Caco-2 (cell line): Measurements from ENCODE around the gene RALGPS1. TPM values are rescaled to one million over a fixed set of nuclear protein-coding genes. Genes with fewer than 3 reads are reported as not detected.

Source experiments
- BruUV-seq: library from RNA; stranded (reverse); fragments of 400-500 nt; replicated peaks from 2 replicates; lab custom pipeline; 2021; lab: Mats Ljungman, UMichigan
- CTCF ChIA-PET: fragments of 300-600 bp; sonication (Branson Sonifier 250); formaldehyde crosslinking; loops from one replicate; lab custom pipeline; 2022; ENCODE audit warnings: antibody characterized with exemption; lab: Charles Lee
- POLR2A ChIA-PET: fragments of 300-600 bp; sonication (Branson Sonifier 250); formaldehyde crosslinking; loops from one replicate; lab custom pipeline; 2022; ENCODE audit warnings: antibody characterized with exemption; lab: Charles Lee
- DNase-seq, 2 experiments: peaks; one replicate each; pipeline versions ENCODE4 v3.0.0 to v3.0.0-alpha.2; 2020 to 2022
- H3K27me3 ChIP-seq: replicated peaks from 2 replicates; pipeline ENCODE4 v1.6.0; 2011; ENCODE audit warnings: low read length; ENCODE audit not compliant: control insufficient read depth, insufficient read depth
- H3K36me3 ChIP-seq: 2 replicates; pipeline ENCODE4 v1.5.1; 2011; ENCODE audit warnings: low read length; ENCODE audit not compliant: control insufficient read depth, insufficient read depth
- H3K4me1 ChIP-seq: fragments of 250-450 bp; sonication (Bioruptor Pico); 2 replicates; pipeline ENCODE4 v1.5.1; 2020; ENCODE audit warnings: mild to moderate bottlenecking
- H3K4me3 ChIP-seq: 2 replicates; pipeline ENCODE4 v1.5.1; 2011; ENCODE audit warnings: low read depth, mild to moderate bottlenecking, control low read depth, low read length
- H3K9me3 ChIP-seq: fragments of 250-450 bp; sonication (Bioruptor Pico); 2 replicates; pipeline ENCODE4 v1.5.1; 2020; ENCODE audit warnings: mild to moderate bottlenecking, moderate library complexity
- H3K27ac Mint-ChIP-seq: one replicate; pipeline ENCODE4 v1.8.0; 2022; ENCODE audit warnings: mixed read lengths; ENCODE audit not compliant: unreplicated experiment
- H3K27me3 Mint-ChIP-seq: one replicate; pipeline ENCODE4 v1.8.0; 2022; ENCODE audit warnings: mixed read lengths; ENCODE audit not compliant: insufficient read depth, unreplicated experiment
- H3K36me3 Mint-ChIP-seq: one replicate; pipeline ENCODE4 v1.8.0; 2022; ENCODE audit warnings: mild to moderate bottlenecking, mixed read lengths; ENCODE audit not compliant: insufficient read depth, unreplicated experiment
- H3K4me1 Mint-ChIP-seq: one replicate; pipeline ENCODE4 v1.8.0; 2022; ENCODE audit warnings: low read depth, mixed read lengths; ENCODE audit not compliant: unreplicated experiment
- H3K4me3 Mint-ChIP-seq: one replicate; pipeline ENCODE4 v1.8.0; 2022; ENCODE audit warnings: mild to moderate bottlenecking, moderate library complexity, mixed read lengths; ENCODE audit not compliant: unreplicated experiment
- H3K9me3 Mint-ChIP-seq: one replicate; pipeline ENCODE4 v1.8.0; 2022; ENCODE audit warnings: mixed read lengths; ENCODE audit not compliant: unreplicated experiment
- CTCF ChIP-seq, 2 experiments: fragments of 200-600 bp in 1 of 2; IDR thresholded peaks; 1 replicate in 1 of 2; 2 replicates in 1 of 2; pipeline versions ENCODE4 v1.5.1 to v1.8.0; 2011 to 2022; ENCODE audit warnings: antibody characterized with exemption in 1 of 2, control low read depth in 1 of 2, inconsistent platforms in 1 of 2, low read depth in 1 of 2, low read length in 1 of 2, mild to moderate bottlenecking in 1 of 2, moderate library complexity in 1 of 2; ENCODE audit not compliant: insufficient read depth in 1 of 2, severe bottlenecking in 1 of 2, unreplicated experiment in 1 of 2
- intact Hi-C: fragments of 100-400 bp; cut with micrococcal nuclease; formaldehyde crosslinking; loops from one replicate; pipeline ENCODE4 v1.10.0; 2022; ENCODE audit not compliant: unreplicated experiment
- total RNA-seq: library from RNA; stranded (reverse); gene quantifications from 2 replicates; pipeline ENCODE4 v1.2.3, GENCODE V29; 2022

RALGPS1 gene
- total RNA-seq, 1 experiment from 2014 or later: 41.5 TPM

GRCh38 chr9:126907058-126907457, 7.5 kb upstream of the RALGPS1 start:
- no peaks in the 10 kb centered on the region for H3K9me3 ChIP-seq
- CTCF ChIA-PET: no interaction called here
- H3K9me3 Mint-ChIP-seq: no peaks in the 10 kb centered on the region
- DNase-seq: no peak
- POLR2A ChIA-PET: no interaction called here
- H3K36me3 ChIP-seq: no peaks in the 10 kb centered on the region
- intact Hi-C loops: no loop called here
- no peaks in the 10 kb centered on the region for H3K4me1 Mint-ChIP-seq
- H3K4me3 ChIP-seq: no peak overlapping the region
- no peaks in the 10 kb centered on the region for H3K27me3 ChIP-seq
- no peak for TF ChIP-seq CTCF (IDR thresholded peaks at IDR 0.05; ENCODE audit: insufficient read depth in 1 of 2, low read depth in 1 of 2, low read length in 1 of 2, severe bottlenecking in 1 of 2, unreplicated experiment in 1 of 2)
- H3K4me1 ChIP-seq: no peaks in the 10 kb centered on the region
- peaks cover 3% of the 10 kb centered on the region for H3K27me3 Mint-ChIP-seq
- H3K36me3 Mint-ChIP-seq: no peaks in the 10 kb centered on the region
- no TSS peak for BruUV-seq
- no peak overlapping the region for H3K4me3 Mint-ChIP-seq
- no peak overlapping the region for H3K27ac Mint-ChIP-seq

- H3K9me3 ChIP-seq: no peaks in the 10 kb centered on the region
- no peaks in the 10 kb centered on the region for H3K36me3 ChIP-seq
- no peak for TF ChIP-seq CTCF (IDR thresholded peaks at IDR 0.05; ENCODE audit: insufficient read depth in 1 of 2, low read depth in 1 of 2, low read length in 1 of 2, severe bottlenecking in 1 of 2, unreplicated experiment in 1 of 2)
- ChIA-PET POLR2A (interaction anchor here (0.6 to 1.6 kb wide), 4 partner anchors 25 to 481 kb away, joined by 4 to 8 read pairs (median 6); partner anchors contain the start of gene SLC2A8), CTCF (interaction anchor here (1.2 to 3.1 kb wide), 5 partner anchors 20 to 309 kb away, joined by 3 to 34 read pairs (median 4); no protein-coding TSS in a partner anchor)
- no peaks in the 10 kb centered on the region for H3K27me3 ChIP-seq
- intact Hi-C loops: loop anchor here (2.0 kb wide), 2 partner anchors 31 to 55 kb away; partner anchors contain the start of gene ZBTB34
- H3K4me3 ChIP-seq: peak overlapping the region; percentile 86
- peak; percentile 89 to 93 for DNase-seq
- Mint-ChIP-seq H3K27ac (peak overlapping the region; percentile 71), H3K27me3 (peaks cover 7% of the 10 kb centered on the region), H3K9me3 (no peaks in the 10 kb centered on the region), H3K36me3 (peaks cover 6% of the 10 kb centered on the region), H3K4me1 (peaks cover 14% of the 10 kb centered on the region), H3K4me3 (peak overlapping the region; percentile 78)
- H3K4me1 ChIP-seq: peaks cover 33% of the 10 kb centered on the region
- BruUV-seq: no TSS peak
Observed at GRCh38 chr9:126915281-126915816, 767 bp downstream of the RALGPS1 start.

GRCh38 chr9:126915846-126916543, 1.4 kb downstream of the RALGPS1 start:
- peak; percentile 50 to 68 for DNase-seq
- CTCF ChIA-PET: interaction anchor here (1.3 to 3.1 kb wide), 4 partner anchors 19 to 283 kb away, joined by 4 to 34 read pairs (median 4); no protein-coding TSS in a partner anchor

More at GRCh38 chr9:126915846-126916543, 1.4 kb downstream of the RALGPS1 start:
- H3K4me3 ChIP-seq: peak overlapping the region; percentile 86
- H3K4me1 ChIP-seq: peaks cover 33% of the 10 kb centered on the region
- peak overlapping the region; percentile 78 for H3K4me3 Mint-ChIP-seq
- H3K27ac Mint-ChIP-seq: peak overlapping the region; percentile 71
- no peaks in the 10 kb centered on the region for H3K9me3 ChIP-seq
- intact Hi-C loops: loop anchor here (1.0 to 2.0 kb wide), 3 partner anchors 24 to 55 kb away; partner anchors contain the start of gene ZBTB34
- peaks cover 7% of the 10 kb centered on the region for H3K27me3 Mint-ChIP-seq
- TSS peak; percentile 37 for BruUV-seq
- TF ChIP-seq CTCF (IDR thresholded peaks at IDR 0.05; ENCODE audit: insufficient read depth in 1 of 2, low read depth in 1 of 2, low read length in 1 of 2, severe bottlenecking in 1 of 2, unreplicated experiment in 1 of 2): no peak
- H3K27me3 ChIP-seq: no peaks in the 10 kb centered on the region
- peaks cover 14% of the 10 kb centered on the region for H3K4me1 Mint-ChIP-seq
- no peaks in the 10 kb centered on the region for H3K36me3 ChIP-seq
- H3K36me3 Mint-ChIP-seq: peaks cover 6% of the 10 kb centered on the region
- POLR2A ChIA-PET: interaction anchor here (0.5 kb wide), 1 partner anchor 33 kb away, joined by 4 read pairs; no protein-coding TSS in a partner anchor
- no peaks in the 10 kb centered on the region for H3K9me3 Mint-ChIP-seq
